AG09309 (cell line): Measurements from ENCODE around the gene SPINK2.

ENCODE experiments used
- DNase-seq: peaks from one replicate; pipeline ENCODE4 v3.0.0-alpha.2; 2010; ENCODE audit warnings: low read depth
- H3K4me3 ChIP-seq: 2 replicates; pipeline ENCODE4 v1.5.1; 2011; ENCODE audit warnings: mild to moderate bottlenecking, low read depth, low read length, moderate library complexity; ENCODE audit not compliant: control insufficient read depth
- TF ChIP-seq, protein P1 (sequence below): IDR thresholded peaks from 2 replicates; pipeline ENCODE4 v1.5.1; 2011; ENCODE audit warnings: mild to moderate bottlenecking, low read depth, low read length, inconsistent platforms; ENCODE audit not compliant: insufficient read depth, control insufficient read depth; ENCODE audit errors: missing control alignments

SPINK2 gene, protein sequence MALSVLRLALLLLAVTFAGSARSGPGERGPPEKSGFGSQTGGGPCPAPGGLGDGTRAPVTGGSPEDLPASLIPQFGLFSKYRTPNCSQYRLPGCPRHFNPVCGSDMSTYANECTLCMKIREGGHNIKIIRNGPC

DNA sequence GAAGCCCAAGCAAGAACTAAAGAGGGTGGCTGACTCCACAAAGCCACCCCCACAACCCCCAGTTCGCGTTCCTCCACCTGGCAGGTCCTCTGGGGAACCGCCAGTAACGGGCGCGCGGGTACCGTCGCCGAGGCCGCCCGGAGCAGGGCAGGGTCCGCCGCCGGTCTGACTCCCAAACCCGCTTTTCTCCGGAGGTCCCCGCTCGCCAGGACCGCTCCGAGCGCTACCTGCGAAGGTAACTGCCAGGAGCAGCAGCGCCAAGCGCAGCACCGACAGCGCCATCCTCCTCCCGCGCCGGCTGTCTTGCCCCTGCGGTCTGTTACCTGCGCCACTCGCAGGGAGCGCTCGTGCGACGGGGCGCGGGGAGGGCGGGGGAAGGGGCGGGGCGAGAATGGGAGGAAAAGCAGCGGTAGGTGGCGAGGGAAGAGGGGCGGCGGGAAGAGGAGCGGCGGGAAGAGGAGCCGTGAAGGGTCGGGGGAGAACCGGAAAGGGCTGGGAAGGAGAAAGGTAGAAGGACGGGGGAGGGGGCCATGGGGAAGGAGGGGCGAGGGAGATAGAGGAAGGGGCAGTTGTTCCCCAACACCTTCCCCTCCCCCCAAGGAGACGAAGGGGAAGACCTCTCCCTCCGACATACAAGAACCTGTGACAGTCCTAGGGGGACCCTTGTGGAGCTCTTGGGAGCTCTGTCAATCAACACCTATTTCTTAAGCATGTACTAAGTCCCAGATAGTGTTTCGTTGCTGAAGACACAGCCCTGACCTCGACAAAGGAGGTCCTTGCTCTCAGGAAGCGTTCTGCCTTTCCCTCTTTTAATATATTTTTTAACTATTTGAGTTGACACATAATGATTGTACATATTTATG, at the start of gene SPINK2:
Gene SPINK2 (minus strand): TSS at position 321 of the 863 bp plus-strand sequence. CDS start 39 bp downstream, at position 282.
- TF ChIP-seq, protein P1, sequence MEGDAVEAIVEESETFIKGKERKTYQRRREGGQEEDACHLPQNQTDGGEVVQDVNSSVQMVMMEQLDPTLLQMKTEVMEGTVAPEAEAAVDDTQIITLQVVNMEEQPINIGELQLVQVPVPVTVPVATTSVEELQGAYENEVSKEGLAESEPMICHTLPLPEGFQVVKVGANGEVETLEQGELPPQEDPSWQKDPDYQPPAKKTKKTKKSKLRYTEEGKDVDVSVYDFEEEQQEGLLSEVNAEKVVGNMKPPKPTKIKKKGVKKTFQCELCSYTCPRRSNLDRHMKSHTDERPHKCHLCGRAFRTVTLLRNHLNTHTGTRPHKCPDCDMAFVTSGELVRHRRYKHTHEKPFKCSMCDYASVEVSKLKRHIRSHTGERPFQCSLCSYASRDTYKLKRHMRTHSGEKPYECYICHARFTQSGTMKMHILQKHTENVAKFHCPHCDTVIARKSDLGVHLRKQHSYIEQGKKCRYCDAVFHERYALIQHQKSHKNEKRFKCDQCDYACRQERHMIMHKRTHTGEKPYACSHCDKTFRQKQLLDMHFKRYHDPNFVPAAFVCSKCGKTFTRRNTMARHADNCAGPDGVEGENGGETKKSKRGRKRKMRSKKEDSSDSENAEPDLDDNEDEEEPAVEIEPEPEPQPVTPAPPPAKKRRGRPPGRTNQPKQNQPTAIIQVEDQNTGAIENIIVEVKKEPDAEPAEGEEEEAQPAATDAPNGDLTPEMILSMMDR = no peak
- no peak for DNase-seq
- no peak within 1 kb of the TSS for H3K4me3 ChIP-seq

DNA sequence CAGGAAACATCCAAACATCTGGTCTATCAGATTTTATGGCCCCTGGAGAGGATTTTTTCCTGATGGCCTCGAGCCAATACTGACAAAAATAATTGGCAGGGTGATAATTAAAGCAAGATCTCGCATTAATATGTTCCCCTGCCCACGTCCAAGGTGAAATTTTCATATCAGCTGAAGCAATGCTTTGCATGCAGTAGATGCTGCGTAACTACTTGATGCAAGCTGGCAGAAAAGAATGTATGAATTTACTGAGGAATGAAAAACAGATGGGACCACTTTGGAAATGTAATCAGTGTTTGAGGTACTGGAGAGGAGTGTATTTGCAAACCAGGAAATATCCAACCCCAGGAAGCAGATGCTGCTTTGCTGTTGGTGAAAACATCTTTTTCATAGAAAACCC, 49.4 kb upstream of the SPINK2 start:
- no peak overlapping the region for H3K4me3 ChIP-seq
- peak; percentile 64 for DNase-seq

DNA sequence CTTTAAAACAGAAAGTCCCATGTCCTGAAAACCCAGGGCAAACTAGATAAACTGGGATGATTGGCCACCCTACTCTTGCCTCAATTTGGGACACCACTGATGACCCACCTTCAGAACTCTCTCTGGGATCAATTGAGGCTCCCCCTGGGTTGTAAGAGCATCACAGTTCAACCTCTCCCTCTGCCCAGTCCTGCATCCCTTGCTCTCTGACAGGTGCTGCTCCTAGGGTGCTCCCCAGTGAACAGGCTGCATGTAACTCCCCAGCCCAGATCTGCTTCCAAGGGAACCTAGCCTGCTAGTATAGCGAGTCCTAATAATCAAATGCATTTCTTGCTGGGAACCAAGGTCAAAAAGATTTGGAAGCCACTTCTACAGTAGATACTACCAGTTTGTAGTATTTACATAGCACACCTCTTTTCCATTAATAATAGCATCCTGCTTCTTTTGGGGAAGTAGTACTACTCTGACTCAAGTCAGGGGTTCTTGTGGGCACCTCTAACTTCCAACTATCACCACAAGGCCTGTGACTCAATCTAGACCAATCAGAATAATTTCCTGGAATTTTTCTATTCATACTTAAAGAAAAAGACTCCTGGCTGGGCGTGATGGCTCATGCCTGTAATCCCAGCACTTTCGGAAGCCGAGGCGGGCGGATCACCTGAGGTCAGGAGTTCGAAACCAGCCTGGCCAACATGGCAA, 42.1 kb upstream of the SPINK2 start:
- no peak overlapping the region for H3K4me3 ChIP-seq
- TF ChIP-seq, protein P1 = no peak
- DNase-seq = no peak

More for the DNA sequence above, 49.4 kb upstream of the SPINK2 start:
- TF ChIP-seq, protein P1 = no peak

DNA sequence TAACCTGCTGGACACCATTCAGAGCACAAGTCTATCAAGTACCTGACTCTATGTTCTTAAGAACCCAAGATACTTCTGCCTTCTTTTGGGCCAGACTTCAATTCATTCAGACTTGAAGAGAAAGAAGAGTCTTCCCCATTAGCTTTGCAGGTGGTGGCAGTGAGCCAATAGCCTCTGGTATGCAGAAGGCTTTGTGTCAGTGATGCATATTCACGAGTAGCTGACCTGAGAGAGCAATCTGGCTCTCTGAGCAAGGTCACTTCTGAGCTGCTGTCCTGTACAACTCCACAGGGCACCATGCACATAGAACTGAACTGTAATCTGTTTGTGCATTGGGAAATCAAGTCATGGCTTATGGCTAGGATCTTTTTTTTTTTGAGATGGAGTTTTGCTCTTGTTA, 39.9 kb upstream of the SPINK2 start:
- TF ChIP-seq, protein P1 = no peak
- no peak for DNase-seq
- no peak overlapping the region for H3K4me3 ChIP-seq

DNA sequence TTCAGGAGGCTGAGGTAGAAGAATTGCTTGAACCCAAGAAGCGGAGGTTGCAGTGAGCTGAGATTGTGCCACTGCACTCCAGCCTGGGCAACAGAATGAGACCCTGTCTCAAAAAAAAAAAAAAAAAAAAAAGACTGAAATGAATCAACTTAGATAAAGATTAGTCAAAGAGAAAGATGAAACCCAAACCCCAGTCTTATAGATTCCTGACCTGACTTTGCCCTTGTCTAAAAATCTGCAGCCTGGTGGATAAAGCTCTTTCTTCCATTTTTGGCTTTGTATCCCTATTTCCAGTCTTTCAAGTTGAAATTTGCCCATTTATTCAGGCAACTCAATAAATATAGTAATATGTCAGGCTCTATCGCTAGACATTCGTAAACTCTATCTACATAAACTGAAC, 39.3 kb upstream of the SPINK2 start:
- TF ChIP-seq, protein P1 = no peak
- DNase-seq = no peak
- H3K4me3 ChIP-seq = no peak overlapping the region

DNA sequence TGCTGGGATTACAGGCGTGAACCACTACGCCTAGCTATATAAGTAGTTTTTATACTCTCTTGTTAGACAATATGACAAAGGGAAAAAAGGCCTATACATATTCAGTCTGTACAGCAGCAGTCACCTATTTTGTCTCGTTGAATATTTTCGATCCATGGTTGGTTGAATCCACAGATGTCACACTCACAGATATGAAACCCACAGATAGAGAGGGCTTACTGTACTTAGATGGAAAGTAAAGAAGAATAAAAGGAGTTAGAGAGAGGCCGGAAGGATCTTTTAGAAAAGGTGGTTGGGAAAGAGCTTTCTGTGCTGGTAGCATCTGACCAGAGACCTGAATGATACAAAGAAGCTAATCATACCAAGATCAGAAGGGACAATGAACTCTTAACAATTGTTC, 38.3 kb upstream of the SPINK2 start:
- no peak overlapping the region for H3K4me3 ChIP-seq
- no peak for DNase-seq
- TF ChIP-seq, protein P1 = no peak
